HG02610 (cell line): Measurements from ENCODE around the gene COLGALT1.

ENCODE experiments used
- ATAC-seq: cut with Tn5 transposase; IDR thresholded peaks from one replicate; pipeline ENCODE4 v1.9.1; 2021; ENCODE audit warnings: mild to moderate bottlenecking, moderate library complexity; ENCODE audit not compliant: unreplicated experiment

COLGALT1 gene

DNA sequence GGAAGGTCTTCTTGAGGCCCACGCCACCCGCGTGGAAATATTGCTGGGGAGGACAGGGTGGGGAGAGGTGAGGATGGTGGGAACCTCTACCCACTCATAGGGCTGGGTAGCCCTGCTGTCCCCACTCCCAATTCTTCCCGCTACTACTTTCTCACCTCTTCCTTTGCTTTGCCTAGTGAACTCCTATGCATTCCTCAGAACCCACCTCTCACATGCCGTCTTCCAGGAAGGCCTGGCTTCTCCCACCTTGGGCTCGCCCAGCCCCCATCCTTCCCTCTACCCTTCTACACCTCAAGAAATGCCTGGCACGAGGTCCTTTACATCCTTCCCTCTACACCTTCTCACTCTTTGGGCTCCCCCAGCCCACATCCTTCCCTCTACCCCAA lies 62.4 kb downstream of the COLGALT1 start:
- no peak for ATAC-seq

DNA sequence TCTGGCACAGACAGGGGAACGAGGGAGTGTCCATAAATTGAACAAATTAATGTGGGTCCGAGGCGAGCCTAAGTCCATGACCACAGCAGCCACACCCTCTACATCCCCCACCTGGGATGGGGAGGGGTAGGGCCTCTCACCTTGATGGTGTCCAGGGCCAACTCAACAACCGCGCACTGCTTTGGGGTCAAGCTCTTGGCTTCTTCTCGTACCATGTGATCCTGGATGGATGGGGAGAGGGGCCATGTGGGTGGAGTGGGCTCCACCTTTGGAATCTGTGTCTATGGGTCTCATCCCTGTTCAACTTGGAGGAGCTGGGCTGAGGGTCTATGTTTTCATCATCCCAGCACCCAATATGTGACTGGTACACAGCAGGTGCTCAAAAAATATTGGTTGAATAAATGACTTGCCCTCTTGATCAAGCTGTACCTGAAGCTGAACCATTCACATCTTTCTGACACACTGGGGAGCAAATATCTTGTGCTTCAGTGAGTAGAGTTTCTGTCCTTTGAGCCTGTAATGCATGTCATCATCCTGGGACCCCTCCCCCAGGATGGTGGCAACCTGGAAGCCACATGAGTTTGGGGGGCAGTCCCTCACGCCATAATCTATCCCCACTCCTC lies 62.9 kb downstream of the COLGALT1 start:
- ATAC-seq: no peak

DNA sequence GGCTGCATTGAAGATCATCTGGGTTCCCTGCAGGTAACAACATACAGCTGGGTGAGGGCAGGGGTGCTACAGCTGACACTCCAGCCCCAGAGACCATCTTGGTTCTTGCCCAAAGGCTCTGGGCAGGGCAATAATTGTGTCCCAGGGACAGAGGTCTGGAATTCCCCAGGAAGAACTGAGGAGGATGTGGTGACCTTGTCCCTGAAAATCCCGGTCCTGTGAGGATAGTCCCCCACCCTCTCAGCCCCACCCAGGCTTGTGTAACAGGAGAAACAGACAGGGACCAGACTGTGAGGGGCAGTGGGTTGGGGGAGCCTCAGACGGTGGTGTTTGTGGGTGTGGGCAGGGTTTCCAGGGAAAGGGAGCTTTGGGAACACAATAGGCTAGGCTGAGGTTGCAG lies 63.5 kb downstream of the COLGALT1 start:
- ATAC-seq: no peak

DNA sequence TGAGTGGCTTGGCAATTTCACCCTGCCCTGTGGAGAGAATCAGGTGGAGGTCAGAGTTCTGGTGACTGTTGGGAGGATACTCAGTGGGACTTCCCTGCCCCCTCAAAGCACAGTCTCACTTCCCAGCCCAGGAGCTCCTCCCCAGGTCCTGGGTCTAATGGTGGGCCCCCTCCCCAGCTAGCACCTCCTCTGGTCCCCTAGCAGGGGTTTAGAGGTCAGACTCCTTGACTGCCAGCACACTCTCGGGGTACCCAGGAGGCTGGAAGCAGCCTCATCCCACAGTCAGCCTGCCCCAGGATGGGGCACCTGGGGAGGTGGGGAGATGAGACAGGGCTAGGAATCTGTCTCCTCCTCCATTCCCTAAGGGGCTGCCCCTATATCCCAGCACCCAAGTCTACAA lies 65.2 kb downstream of the COLGALT1 start:
- no peak for ATAC-seq

DNA sequence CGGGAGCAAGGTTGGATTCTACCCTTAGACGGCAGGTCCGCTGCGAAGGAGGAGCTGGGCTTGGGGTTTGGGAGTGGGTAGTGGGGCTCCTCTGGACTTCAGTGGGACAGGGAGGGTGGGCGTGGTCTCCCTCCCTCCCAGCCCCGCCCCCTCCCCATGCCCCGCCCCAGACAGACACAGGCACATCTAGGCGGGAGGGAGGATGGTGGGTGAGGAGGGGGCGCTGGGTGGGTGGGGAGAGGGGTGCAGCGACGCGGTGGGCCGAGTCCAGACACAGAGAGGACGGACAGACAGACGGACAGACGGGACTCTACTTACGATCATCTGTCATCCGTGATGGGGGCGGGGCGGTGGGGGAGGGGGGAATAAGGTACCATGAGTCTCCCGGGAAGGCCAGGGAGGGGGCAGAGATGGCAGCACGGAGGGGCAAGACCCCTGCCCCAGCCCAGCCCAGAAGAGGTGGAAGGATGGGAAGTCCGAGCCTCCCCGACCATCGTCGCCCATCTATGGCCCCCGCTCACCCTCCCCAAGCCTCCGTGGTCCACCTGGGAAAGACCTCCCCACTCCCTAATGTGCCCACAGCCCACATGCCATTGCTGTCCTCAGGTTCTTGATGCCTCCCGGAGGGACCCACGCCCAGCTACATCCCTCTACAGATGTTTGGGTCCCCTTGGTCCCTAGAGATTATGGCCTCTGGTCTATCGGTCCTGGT lies 67.9 kb downstream of the COLGALT1 start:
- no peak for ATAC-seq

DNA sequence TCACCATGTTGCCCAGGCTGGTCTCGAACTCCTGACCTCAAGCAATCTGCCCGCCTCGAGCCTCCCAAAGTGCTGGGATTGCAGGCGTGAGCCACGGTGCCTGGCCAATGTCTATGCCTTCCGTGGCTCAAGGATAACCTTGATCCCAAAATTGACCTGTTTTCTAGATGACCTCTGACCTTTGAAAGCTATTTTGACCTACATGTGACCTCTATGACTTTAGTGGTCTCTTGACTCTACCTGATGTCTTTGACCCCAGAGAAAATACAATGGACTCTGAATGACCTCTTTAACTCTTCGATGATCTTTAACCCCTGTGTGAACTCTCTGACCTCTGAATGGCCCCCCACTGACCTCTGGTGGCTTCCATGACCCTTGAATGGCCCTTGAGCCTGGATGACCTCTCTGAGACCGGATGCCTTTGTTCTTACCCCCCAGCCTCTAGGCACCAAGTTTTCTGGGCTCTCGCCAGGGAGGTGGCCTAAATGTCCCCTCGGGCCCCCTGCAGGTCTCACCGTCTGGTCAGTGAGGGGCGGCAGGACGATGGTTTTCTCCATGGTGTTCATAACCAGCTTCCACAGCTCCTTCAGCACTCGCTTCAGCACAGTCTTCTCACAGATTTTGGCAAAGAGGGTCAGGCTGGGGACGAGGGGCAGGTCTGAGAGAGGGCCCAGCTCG lies 69.0 kb downstream of the COLGALT1 start:
- no peak for ATAC-seq

DNA sequence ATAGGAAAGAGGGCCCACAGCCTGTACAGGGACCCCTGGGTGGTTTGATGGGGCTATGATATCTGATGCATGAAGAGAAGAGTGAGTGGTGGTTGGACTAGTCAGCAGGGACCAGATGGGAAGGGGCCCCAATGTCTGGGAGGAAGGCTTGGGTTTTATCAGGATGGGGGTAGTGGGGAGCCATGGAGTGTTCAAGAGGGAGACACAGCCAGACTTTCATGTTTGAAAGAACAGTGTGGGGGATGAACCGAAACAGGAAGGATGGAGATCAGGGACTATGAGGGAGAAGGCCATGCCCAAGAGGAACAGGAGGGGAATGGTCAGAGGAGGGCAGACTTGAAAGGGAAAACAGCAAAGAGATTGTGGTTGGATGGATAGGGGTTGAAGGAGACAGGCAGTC lies 69.6 kb downstream of the COLGALT1 start:
- ATAC-seq: no peak

DNA sequence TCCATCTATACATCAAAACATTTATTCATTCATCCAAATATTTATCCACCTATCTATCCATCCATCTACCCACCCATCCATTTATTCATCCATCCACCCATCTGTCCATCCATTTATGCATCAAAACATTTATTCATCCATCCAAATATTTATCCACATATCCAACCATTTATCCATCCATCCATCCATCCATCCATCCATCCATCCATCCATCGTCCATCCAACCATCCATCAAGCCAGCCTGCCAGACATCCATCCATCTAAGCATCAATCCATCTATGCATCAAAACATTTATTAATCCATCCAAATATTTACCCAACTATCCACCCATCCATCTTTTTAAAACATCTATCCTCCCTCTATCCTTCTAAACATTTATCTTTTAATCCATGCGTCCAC lies 70.5 kb downstream of the COLGALT1 start:
- no peak for ATAC-seq

DNA sequence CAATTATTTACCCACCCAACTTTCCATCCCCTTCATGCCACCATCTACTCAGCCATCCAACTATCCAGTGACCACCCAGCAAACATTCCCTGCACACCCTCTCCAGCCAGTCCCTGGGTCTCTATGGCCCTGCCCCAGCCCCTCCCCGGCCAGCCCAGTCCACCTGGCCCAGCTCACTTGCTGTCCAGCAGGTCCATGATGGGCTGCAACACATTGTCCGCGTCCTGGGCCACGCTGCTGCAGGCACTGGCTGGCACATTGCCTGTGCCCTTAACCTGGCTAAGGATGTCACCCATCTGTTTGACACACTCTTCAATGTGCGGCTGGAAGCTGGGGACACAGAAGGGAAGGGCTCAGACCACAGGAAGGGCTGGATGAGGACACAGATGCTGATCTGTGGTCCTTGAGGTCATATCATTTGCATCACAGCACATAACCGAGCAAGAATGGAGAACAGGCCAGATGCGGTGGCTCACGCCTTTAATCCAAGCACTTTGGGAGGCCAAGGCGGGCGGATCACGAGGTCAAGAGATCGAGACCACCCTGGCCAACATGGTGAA lies 71.1 kb downstream of the COLGALT1 start:
- no peak for ATAC-seq

DNA sequence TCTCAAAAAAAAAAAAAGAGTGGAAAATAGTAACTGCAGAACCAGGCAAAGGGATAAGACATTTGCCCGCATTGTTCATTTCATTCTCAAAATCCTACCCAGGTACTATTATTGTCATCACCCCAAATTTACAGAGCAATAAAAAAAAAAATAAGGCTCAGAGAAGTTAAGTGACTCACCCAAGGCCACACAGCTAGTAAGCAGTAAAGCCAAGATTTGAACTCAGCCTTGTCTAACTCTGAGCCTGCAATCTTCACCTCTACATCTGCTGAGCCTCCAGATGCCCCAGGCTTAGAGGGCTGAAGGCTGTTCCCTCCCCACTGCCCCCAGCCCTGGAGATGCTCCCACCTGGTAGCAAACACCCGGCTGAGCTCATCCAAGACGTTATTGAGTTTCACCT lies 71.7 kb downstream of the COLGALT1 start:
- no peak for ATAC-seq

DNA sequence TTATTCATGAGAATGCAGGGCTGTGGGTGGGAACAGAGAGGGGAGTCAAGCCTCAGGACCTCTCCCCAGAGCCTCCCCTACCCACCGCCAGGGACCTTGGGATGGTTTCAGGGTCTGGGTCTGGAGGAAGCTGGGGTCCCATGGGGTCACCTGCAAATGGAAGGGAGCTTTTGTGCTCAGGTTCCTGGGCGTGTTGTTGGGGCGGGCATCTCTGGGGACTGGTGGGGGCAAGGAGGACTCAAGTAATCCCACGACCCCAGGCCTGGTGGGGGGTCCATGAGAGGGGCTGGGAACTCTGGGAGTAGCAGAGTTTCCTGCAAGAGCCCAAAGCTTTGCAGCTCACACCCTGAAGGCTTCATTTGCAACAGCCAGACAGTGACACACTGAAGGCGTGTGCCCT lies 72.5 kb downstream of the COLGALT1 start:
- no peak for ATAC-seq

DNA sequence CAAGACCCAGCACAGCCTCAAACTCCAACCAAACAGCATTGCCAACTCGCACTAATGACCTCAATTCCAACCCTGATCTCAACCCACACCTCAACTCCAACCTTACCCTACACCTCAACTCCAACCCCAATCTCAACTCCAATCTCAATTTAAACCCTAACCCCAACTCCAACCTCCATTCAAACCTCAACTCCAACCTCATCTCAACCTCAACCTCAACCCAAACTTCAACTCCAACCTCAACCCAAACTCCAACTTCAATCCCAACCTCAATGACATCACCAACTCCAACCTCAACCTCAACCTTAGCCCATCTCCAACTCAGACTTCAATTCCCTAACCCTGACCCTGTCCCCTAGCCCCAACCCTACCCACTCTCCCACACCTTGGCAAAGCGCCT lies 74.3 kb downstream of the COLGALT1 start:
- ATAC-seq: no peak

DNA sequence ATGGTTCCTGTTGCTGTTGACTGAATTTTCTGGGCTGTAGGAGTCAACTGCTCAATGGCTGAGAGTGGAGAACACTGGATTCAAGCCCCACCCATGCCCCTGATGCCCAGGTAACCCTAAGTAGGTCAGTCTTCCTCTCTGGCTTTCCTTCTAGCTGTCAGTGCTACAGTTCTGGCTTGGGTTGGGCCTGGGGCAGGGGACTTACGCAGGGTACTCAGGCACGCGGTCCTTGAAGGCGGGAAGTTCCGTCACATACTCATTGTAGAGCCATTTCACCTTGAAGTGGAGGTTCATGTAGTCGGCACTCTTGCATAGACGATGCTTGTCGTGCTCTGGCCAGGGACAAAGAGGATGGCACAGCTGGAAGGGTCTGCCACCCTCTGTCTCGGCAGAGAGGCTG lies 77.1 kb downstream of the COLGALT1 start:
- no peak for ATAC-seq
